NCI-H345 (cell line): ENCODE results near the gene KIF1A.

Experiments used
- DNase-seq: peaks from one replicate; lab custom pipeline; 2025; lab: John Stamatoyannopoulos, UW

KIF1A gene

DNA sequence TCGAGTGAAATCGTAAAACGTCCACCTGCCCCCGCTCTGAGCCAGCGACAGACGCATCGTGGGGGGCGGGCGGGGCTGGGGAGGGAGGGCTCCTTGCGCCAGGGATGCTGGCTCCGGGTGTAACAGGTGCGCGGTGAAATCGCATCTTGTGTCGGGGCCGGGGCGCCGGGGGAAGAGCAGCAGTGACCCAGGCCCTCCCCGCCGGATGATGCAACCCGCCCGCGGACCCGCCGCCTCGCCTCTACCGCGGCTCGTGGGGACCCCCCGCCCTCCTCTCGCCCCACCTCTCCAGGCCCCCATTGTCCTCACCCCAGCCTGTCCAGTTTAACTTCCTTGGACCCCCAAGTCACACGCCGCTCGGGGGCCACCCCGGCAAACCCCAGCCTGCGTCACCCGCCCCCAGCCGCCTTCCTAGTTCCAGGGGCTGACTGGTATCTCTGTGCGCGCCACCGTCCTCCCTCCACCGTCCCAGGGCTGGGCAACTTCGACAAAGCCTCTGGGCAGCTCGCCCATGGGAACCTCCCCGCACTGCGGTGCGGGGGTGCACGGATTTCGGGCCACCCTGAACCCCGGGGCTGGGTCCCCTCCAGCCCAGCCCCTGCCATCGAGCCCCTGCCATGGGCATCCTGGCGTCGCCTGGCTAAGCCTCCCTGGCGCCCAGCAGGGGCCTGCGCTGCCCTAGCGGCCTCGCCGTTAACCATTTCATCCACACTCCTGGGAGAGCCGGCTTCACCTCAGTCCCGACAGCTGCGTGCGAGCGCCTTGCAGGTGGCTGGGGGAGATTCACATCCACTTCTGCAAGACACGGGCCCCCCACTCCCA lies 799 bp upstream of the KIF1A start:
- DNase-seq: peak; percentile 89

DNA sequence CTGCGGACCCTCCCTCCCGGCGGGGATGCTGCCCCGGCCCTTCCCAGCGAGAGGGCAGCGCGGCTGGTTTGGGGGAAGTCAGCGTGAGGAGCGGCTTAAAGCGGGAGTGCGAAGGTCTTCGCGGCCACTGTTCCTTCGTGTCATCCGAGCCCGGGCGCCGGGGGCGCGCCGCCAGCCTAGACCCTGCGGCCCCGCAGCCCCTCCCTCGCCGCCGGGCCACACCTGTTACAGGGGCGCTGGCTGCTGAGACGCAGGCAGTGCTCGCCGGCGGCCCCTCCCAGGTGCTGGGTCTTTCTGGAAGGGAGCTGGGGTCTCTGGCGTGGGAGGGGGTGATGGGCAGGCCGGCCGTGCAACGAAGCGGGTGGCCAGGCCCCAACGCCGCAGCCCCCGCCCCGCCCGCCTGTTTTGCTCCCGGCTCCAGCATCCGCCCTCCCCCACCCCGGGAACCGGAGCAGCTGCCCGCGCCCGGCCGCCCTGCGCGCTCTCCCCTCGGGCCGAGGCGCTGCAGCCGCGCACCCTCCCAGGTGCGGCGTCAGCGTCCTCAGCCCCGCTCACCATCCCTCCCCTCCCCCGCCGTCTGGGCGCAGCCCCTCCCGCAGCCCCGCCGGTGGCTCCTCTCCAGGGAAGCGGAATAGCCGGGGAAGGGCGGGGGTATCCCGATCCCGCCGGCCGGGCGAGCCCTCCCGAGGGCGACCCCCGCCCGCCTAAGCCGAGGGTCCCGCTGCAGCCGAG lies 727 bp downstream of the KIF1A start:
- peak; percentile 60 for DNase-seq

DNA sequence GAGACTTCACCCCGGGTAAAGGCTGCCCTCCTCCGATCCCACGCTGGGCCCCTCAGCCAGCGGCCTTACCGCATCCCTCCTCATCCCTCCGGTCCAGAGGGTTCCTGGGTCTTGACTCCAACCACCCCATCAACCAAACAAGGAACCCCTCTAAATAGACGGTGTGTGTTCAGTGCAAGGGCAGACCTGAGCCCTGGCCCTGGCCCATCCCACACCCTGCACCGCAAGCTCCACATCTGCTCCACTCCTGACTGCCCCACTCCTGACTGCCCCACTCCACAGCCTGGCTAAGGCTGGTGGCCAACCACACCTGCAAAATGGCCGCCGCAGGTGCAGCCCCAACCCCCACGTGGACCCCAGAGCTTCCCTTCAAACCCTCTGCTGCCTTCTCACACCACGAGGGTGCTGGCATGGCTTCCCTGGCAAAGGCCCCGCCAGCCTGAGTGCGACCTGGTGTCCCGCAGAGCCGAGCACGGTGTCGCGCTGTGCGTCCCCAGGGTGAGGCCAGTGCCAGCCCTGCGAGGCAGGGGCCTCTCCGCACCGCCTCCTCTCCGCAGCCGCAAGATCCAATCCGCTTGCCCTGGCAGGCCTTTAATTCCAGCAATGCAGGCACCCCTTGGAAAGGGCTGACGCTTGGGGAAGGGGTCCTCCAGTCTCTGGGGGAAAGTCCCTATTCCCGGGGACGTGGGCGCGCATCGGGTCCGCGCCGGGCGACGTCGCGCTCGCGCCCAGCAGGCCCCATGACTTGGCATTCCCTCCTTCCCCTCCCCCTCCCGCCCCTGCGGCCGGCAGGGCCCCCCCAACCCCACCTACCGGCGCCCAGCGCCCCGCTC lies 1.5 kb downstream of the KIF1A start:
- DNase-seq: peak; percentile 47

DNA sequence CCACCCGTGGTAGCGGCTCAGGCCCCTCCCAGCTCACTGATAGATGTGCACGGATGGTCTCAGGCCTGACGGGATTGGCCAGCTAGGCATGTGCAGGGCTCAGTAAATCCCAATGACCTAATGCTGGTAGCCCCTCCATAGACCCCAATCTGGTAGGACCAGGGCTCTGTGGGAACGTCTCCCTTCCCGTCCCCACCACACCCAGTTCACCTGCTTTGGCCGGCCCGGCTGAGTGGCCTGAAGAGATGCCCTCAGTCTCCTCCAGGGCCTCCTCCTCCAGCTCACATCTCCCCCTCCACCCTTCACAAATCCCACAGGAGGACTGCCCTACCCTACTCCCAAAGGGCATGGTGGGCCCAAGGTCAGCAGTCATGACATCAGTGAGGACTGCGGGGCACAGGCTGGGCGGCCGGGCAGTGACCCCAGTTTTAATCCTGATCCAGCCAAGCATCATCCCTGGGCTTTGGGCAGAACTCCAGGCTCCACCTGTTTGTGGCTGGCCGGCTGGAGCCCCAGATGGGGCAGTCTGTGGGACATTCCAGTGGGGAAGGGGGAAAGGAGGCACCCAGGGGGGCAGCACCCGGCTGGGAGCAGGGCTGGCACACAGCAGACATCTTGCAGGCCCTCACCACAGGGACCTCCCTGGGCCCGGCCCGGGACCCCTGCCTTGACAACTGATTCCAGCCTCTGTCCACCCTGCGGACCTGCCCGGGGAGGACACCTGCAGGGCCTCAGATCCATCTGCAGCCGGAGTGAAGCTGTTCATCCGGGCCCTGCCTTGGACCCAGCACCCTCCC lies 2.3 kb downstream of the KIF1A start:
- no peak for DNase-seq

DNA sequence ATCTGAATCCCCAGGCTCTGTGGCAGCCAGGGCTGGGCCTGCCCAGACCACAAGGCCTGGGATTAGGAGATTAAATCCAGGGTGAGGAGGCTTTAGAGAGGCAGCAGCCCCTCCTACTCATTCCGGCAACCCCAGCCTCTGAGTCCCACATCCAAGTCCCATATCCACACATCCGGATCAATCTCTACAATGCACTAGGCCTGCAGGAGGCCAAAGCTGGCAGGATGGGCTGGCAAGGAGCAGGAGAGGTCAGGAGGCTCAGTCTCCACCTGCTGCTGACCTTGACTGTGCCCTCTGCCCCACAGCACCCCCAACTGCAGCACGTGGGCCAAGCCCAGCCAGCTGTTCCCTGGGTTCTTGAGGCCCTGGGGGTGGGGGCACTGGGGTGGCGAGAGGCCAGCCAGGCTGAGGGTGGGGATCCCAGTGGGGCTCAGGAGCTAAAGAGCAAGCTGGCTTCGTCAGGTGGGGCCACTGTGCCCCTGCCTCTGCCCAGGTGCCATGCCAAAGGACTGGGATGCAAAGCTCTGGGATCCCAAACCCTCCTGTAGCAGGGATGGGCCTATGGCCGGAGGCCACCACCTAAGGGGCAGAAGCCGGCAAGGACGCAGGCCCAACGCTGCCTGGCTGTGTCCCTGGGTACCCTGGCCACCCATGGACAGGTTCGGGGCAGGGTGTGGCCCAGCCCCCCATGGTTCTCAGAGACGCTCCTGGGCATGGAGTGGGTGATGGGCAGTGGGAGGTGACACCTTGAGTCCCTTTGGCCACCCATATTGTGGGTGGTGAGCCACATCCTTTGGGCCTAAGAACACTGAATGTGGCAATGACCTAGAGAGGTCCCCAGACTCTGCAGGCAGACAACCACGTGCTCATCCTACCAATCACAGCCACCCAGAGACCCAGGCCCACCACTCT lies 3.2 kb downstream of the KIF1A start:
- DNase-seq: no peak

DNA sequence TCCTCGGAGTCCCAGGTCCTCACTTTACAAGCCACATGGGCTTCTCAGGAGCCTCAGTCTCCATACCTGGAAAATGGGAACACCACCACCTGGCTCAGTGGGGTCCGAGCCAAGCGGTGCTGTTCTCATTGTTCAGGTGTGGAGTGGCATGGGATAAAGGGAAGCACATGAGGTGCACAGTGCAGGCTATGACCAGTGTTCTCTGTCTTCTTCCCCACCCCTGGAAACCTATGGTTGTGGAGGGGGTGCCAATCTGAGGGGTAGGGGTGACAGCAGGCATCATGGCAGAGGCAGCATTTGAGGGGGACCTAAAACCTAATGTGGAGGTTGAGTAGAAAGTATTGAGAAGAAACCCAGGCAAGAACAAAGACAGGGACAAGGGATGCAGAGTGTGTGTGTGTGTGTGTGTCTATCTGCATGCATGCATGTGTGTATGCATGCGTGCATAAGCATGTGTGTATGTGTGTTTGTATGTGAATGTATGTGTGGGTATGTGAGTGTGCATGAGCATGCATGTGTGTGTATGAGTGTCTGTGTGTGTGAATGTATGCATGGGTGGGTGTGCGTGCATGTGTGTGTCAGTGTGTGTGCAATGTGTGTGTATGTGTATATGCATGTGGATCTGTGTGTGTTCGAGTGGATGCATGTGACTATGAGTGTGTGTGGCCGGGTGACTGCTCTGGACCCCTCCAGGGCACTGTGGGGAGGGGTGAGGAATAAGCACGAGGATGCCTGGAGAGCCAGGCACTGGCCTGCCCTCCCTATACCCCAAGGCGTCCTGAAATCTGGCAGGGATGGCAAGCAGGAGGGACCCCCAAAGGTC lies 4.0 kb downstream of the KIF1A start:
- no peak for DNase-seq

DNA sequence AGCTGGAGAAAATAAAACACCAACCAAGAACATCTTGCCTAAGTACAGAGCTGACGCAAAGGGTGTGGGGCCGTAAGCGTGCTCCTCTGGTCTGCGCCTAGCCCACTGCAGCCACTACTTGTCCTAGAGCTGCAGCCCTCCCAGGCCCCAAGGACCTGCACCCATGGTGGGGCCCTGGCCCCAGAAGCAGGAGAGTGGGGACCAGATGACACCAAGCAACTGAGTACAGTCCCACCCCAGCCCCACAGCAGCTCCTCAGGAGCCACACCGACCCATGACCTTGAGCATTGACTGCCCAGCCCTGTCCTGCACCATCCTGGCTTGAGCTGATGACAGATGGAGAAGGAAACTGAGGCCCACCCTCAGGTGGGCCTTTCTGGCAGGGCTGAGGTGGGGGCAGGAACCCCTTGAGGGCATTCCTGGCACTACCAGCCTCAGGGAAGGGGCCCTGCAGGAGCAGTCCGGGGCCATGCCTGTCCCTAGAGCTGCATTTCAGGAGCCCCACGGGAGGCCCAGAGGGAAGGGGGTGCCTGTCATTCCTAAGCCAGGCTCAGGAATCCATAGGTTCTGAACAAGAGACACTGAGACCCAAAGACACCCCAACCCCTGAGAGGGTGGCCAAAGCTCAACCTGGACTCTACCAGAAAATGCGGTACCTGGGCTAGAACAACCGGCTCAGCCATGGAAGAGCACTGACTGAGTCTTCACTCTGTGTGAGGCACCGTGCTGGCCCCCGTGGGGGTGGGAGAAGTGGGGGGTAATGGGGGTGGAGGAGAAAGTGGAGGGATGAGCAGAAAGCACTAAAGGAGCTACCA lies 4.9 kb downstream of the KIF1A start:
- no peak for DNase-seq

DNA sequence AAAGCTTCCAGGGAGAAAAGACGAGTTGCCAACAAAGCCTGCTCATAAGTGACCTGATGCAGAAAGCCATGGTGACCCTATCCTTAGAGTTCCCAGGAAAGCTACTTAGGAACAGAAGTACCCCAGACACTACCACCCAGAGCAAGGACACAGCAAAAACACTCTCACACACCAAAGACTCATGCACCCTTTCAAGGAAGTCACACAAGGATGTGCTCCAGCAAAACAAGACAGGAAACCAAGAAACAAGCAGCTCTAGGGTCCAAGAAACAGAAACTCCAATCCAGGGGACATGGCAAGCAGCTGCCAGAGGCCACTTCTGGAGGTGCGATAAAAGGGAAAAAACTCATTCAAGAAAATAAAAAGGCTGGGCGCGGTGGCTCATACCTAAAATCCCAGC lies 5.7 kb downstream of the KIF1A start:
- no peak for DNase-seq

DNA sequence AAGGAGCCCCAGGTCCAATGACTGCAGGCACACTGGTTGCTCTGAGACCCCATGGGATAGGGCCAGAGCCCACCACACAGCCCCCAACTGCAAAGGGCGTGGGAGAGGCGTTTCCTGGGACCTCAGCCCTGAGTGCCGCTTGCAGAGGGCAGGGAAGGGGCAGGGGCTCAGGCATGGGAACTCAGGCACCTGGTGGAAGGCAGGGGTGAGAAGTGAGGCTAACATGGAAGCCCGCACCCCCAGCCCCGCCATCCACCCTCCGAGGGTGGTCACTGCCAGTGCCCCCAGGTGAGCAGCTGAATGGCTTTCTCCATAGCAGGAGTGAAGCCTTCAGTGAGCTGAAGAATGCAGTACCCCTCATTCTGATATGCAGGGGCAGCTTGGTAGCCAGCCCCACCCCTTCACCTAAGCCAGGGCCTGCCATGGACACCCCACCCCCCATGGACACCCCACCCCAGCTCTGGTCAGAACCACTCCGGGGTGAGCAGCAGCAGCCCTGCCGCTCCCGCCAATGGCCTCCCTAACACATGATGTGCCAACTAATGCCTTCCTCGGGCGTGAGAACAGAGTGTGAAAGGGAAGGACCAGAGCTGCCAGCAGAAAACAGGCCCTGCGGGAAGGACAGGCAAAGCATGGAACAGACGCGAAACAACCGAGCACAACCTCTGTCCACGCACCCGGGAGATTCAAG lies 6.6 kb downstream of the KIF1A start:
- DNase-seq: no peak

DNA sequence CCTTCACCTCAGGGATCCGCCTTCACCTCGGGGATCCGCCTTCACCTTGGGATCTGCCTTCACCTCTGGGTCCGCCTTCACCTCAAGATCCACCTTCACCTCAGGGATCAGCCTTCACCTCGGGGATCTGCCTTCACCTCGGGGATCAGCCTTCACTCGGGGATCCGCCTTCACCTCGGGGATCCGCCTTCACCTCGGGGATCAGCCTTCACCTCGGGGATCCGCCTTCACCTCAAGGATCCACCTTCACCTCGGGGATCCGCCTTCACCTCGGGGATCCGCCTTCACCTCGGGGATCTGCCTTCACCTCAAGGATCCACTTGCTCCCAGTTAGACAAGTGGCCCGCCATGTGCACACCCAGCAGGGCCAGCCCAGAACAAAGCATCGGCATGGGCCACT lies 7.3 kb downstream of the KIF1A start:
- DNase-seq: no peak

DNA sequence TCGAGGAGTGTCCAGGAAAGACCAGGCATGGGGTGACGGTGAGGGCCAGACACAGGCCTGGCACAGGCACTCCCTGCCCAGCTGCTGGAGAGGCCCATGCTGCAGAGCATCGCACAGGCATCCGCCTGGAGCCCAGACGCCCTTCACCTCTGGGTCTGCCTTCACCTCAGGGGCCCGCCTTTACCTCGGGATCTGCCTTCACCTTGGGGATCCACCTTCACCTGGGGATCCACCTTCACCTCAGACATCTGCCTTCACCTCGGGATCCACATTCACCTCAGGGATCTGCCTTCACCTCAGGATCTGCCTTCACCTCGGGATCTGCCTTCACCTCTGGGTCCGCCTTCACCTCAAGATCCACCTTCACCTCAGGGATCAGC lies 7.7 kb downstream of the KIF1A start:
- no peak for DNase-seq

DNA sequence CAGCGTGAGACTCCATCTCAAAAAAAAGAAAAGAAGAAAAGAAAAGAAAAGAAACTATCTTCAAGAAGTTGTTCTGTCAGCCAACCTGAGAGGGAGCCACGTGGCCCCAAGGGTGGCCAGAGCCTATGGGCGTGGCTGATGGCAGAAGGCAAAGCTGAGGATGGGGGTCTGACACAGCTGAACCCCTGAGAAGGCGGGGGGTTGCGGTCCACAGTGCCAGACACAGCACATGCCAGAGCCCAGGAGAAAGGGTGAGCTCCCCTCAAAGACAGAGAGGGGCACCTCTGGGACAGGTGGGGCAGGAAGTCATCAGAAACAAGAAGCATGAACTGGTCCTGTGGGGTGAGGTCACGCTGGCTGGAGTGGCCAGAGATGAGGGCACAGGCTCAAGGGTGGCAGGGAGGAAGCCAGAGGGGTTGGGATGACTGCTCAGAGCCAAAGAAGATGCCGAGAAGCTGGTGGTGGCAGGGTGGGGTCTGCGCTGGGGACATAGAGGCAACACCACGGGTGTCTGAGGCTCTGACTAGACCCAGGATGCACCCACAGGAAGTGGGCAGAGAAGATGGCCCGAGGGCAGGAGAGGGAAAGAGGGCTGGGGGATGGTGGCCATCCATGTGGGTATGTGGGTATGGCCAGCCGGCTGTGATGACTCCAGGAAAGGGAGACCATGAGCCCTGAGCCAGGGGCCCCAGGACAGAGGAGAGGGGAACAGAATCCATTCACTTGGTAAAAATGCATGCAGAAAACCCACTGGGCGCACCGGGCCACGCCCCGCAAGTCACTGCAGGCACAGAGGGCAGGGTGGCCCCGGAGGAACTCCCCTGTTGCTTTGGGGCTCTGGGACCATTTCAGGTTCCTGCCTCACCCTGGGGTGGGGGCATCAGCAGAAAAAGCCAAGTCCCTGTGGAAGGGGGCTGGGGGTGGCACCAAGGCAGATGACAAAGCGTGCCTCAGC lies 8.4 kb downstream of the KIF1A start:
- no peak for DNase-seq

DNA sequence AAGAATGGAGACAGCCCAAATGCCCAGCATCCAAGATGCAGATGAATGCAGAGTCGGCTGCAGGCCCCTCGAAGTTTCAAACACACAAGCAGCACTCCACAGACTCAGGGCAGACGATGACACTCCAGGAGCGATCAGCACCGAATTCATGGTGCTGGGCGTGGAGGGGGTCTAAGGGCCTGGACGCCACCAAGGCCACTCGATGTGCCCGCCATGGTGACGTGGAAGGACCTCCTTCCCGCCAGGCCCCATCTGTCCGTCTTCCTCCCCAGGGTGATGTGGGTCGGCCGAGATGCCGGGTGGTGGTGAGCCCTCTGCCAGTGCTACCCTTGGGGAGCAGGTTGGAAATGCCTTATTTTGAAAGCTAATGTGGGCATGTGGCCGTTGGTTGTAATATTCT lies 9.4 kb downstream of the KIF1A start:
- no peak for DNase-seq

DNA sequence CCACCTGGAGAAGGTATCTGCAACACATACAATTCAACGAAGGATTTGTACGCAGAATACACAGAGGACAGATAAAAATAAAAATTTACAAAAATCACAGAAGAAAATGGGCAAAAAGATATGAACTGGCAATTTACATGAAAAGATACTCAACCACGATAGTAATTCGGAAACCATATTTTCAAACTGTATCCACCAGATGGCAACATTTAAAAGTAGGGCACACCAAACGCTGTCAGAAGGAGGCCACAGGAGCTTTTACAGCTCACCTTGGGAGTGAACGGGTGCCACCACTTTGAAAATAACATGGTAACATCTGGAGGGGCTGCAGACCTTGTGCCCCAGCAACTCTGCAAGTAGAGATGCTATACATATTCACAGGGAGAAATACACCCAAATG lies 9.8 kb downstream of the KIF1A start:
- DNase-seq: no peak

DNA sequence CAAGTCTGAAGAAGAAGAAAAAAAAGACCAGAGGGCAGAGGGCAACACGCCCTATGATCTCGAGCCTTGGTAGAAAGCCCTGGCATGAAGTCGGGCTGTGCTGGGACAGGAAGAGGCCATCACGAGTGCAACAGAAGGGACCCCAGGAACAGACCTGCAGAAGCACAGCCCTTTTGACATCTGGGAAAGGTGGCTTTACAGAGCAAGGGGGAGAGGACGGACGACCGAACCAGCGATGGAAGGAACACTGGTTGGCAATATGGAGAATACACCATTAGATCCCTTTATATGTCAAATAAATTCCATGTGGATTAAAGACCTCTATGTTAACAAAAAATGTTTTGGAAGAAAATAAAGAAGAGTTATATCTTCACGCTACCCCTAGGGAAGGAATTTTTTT lies 10.7 kb downstream of the KIF1A start:
- DNase-seq: no peak

DNA sequence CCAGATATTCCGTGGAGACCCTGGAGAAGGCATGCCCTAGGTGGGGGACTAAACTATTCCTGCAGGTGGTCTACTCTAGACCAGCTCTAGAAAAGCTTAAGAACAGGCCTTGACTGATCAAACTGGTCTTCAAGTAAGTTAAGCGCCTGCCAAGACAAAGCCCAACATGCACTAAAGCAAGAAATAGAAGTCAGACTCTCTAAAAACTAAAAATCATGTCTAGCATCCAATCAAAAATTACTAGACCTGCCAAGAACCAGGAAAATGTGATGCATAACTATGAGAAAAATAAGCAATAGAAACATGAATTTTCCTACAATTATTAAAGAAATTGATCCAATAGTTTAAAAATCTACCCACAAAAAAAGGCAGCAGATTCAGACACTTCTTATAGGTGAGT lies 13.6 kb downstream of the KIF1A start:
- DNase-seq: no peak

DNA sequence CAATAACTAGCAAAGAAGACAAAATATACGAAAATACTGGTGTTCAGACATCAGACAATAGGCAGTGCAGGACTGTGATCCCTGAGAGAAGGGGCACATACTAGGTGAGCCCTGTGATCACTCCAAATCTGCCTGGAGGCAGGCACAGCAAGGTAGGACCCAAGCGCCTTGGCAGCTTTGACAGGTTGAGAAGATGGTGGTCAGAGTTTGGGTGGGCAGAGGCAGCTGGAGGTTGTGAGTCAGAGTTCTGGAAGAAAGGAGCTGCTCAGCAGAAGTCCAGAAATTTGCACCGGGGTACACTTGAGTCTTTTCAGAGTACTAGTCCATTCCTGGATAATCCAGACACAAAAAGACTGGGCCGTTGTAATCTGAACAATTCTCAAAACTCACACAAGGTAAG lies 14.0 kb downstream of the KIF1A start:
- no peak for DNase-seq
